ENCODE results near the gene STK40.
A peak's percentile ranks its signal among the peaks of the same experiment; 100 is the strongest.

The STK40 gene

GRCh38 chr1:36387141-36387949 is 1.6 kb upstream of the STK40 start:
- H2AFZ ChIP-seq (ENCODE audit: low read depth, low read length) = peak overlapping the region; percentile 92; the same call in 1 of the 2 replicates
- no peak for DNase-seq
- H3K27ac ChIP-seq (ENCODE audit: low read length) = peak overlapping the region; percentile 94
- no peaks in the 10 kb centered on the region for H3K9me3 ChIP-seq (ENCODE audit: insufficient read depth, low read length, severe bottlenecking)
- H3K79me2 ChIP-seq (ENCODE audit: insufficient read depth, low read length) = peaks cover 30% of the 10 kb centered on the region
- H3K4me1 ChIP-seq (ENCODE audit: insufficient read depth, low read length) = peaks cover 37% of the 10 kb centered on the region
- H4K20me1 ChIP-seq (ENCODE audit: insufficient read depth, low read length) = peaks cover 4% of the 10 kb centered on the region; the same call in 1 of the 2 replicates
- peak overlapping the region in 1 of 2 experiments; percentile 71; a peak in 2 of 4 replicates for H3K4me3 ChIP-seq (ENCODE audit: low read depth in 1 of 2, low read length in 2 of 2)
- no peak for ATAC-seq (ENCODE audit: insufficient read depth, low read depth)
- TF ChIP-seq, protein P1, sequence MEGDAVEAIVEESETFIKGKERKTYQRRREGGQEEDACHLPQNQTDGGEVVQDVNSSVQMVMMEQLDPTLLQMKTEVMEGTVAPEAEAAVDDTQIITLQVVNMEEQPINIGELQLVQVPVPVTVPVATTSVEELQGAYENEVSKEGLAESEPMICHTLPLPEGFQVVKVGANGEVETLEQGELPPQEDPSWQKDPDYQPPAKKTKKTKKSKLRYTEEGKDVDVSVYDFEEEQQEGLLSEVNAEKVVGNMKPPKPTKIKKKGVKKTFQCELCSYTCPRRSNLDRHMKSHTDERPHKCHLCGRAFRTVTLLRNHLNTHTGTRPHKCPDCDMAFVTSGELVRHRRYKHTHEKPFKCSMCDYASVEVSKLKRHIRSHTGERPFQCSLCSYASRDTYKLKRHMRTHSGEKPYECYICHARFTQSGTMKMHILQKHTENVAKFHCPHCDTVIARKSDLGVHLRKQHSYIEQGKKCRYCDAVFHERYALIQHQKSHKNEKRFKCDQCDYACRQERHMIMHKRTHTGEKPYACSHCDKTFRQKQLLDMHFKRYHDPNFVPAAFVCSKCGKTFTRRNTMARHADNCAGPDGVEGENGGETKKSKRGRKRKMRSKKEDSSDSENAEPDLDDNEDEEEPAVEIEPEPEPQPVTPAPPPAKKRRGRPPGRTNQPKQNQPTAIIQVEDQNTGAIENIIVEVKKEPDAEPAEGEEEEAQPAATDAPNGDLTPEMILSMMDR (IDR thresholded peaks at IDR 0.05; ENCODE audit: borderline replicate concordance, extremely low read depth, low read length, poor library complexity, severe bottlenecking) = no peak
- no peak for TF ChIP-seq EZH2 (IDR thresholded peaks at IDR 0.05; ENCODE audit: borderline replicate concordance, low read depth, low read length, severe bottlenecking)
- H3K4me2 ChIP-seq (ENCODE audit: insufficient read depth, low read length) = peak overlapping the region; percentile 91
- peak overlapping the region; percentile 71 for H3K9ac ChIP-seq (ENCODE audit: low read depth, low read length)
- H3K27me3 ChIP-seq (ENCODE audit: insufficient read depth, low read length, poor library complexity) = no peaks in the 10 kb centered on the region
- H3K36me3 ChIP-seq (ENCODE audit: insufficient read depth, low read length) = peaks cover 21% of the 10 kb centered on the region

DNA sequence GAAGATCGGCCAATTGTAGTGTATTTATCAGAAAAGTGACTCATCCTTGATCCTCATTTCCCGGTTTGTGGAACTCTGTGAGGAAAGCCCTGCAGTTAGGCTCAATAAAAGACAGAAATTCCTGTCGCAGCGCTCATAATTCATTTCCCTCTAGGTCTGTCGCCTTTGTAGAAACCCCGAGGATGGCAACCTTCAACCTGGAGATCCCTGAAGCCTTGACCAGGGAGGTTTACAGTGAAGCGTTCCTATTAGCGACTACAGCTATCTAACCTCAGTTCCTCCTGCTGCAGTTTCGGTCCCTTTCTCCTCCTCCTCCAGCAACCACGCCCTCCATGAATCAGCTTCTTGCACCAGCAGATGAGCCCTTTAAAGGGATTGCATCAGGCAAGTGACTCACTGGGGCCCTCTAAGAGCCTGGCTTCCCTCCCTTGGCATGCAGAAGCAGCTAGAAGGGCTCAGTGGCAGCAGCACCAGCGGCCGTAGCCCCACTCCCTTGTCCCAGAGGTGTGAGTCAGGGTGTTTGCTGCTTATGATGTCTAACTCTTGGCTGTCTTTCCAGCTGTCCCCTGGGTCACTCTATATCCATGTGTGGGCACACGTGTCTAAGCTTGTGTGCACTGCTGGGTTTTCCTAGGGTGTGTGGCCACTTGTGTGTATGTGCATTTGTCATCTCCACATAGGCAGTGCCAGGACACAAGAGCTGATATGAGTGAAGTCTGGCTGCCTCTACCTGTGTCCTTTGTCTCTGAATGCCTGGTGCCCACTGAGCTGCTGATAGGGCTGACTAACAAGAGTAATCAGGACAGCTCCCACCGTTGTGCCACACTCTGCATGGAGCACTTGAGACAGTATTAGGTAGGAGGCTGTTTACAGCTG is 779 bp upstream of the STK40 start:
- H3K9ac ChIP-seq (ENCODE audit: low read depth, low read length) = peak overlapping the region; percentile 71
- H3K4me3 ChIP-seq (ENCODE audit: low read depth in 1 of 2, low read length in 2 of 2) = peak overlapping the region; percentile 44 to 71; a peak in 3 of 4 replicates
- DNase-seq (peak; percentile 92), ATAC-seq (ENCODE audit: insufficient read depth, low read depth) (peak; percentile 70)
- H3K79me2 ChIP-seq (ENCODE audit: insufficient read depth, low read length) = peaks cover 39% of the 10 kb centered on the region
- H3K4me1 ChIP-seq (ENCODE audit: insufficient read depth, low read length) = peaks cover 37% of the 10 kb centered on the region
- no peaks in the 10 kb centered on the region for H3K27me3 ChIP-seq (ENCODE audit: insufficient read depth, low read length, poor library complexity)
- H3K36me3 ChIP-seq (ENCODE audit: insufficient read depth, low read length) = peaks cover 12% of the 10 kb centered on the region
- peak overlapping the region; percentile 91 for H3K4me2 ChIP-seq (ENCODE audit: insufficient read depth, low read length)
- H4K20me1 ChIP-seq (ENCODE audit: insufficient read depth, low read length) = peaks cover 9% of the 10 kb centered on the region; the same call in 1 of the 2 replicates
- TF ChIP-seq, protein P1 (IDR thresholded peaks at IDR 0.05; ENCODE audit: borderline replicate concordance, extremely low read depth, low read length, poor library complexity, severe bottlenecking) = peak; percentile 30
- TF ChIP-seq EZH2 (IDR thresholded peaks at IDR 0.05; ENCODE audit: borderline replicate concordance, low read depth, low read length, severe bottlenecking) = no peak
- peak overlapping the region; percentile 92 for H2AFZ ChIP-seq (ENCODE audit: low read depth, low read length)
- no peaks in the 10 kb centered on the region for H3K9me3 ChIP-seq (ENCODE audit: insufficient read depth, low read length, severe bottlenecking)
- H3K27ac ChIP-seq (ENCODE audit: low read length) = peak overlapping the region; percentile 94

- H3K27me3 ChIP-seq (ENCODE audit: insufficient read depth, low read length, poor library complexity) = no peaks in the 10 kb centered on the region
- H3K27ac ChIP-seq (ENCODE audit: low read length) = peak overlapping the region; percentile 74
- peaks cover 56% of the 10 kb centered on the region for H3K79me2 ChIP-seq (ENCODE audit: insufficient read depth, low read length)
- ATAC-seq (ENCODE audit: insufficient read depth, low read depth) (no peak), DNase-seq (peak; percentile 55)
- TF ChIP-seq EZH2 (IDR thresholded peaks at IDR 0.05; ENCODE audit: borderline replicate concordance, low read depth, low read length, severe bottlenecking) = no peak
- TF ChIP-seq, protein P1 (IDR thresholded peaks at IDR 0.05; ENCODE audit: borderline replicate concordance, extremely low read depth, low read length, poor library complexity, severe bottlenecking) = no peak
- peaks cover 16% of the 10 kb centered on the region; the same call in 1 of the 2 replicates for H4K20me1 ChIP-seq (ENCODE audit: insufficient read depth, low read length)
- H2AFZ ChIP-seq (ENCODE audit: low read depth, low read length) = peak overlapping the region; percentile 82
- no peaks in the 10 kb centered on the region for H3K9me3 ChIP-seq (ENCODE audit: insufficient read depth, low read length, severe bottlenecking)
- peak overlapping the region; percentile 98 for H3K4me2 ChIP-seq (ENCODE audit: insufficient read depth, low read length)
- peak overlapping the region; percentile 87 to 93 for H3K4me3 ChIP-seq (ENCODE audit: low read depth in 1 of 2, low read length in 2 of 2)
- peak overlapping the region; percentile 80 for H3K9ac ChIP-seq (ENCODE audit: low read depth, low read length)
- peaks cover 37% of the 10 kb centered on the region for H3K4me1 ChIP-seq (ENCODE audit: insufficient read depth, low read length)
- 0 out of 2 replicates have a peak, but pooled peaks cover 2% of the 10 kb centered on the region for H3K36me3 ChIP-seq (ENCODE audit: insufficient read depth, low read length)
Observed at GRCh38 chr1:36384542-36385409, 948 bp downstream of the STK40 start.
